WERI-Rb-1 (cell line): Measurements from ENCODE around the gene UBR1.
"Not testable (repeated sequence)": the region's sequence is repeated elsewhere in the genome, so short reads cannot be mapped to it uniquely, and the experiment has no call there.

ENCODE experiments used
- DNase-seq: peaks from one replicate; pipeline ENCODE4 v3.0.0-alpha.2; 2020
- H3K27ac ChIP-seq: fragments of 250-450 bp; sonication (Bioruptor Pico); 2 replicates; pipeline ENCODE4 v1.5.1; 2020; ENCODE audit warnings: mild to moderate bottlenecking, moderate library complexity
- H3K27me3 ChIP-seq: fragments of 250-450 bp; sonication (Bioruptor Pico); 2 replicates; pipeline ENCODE4 v1.5.1; 2021; ENCODE audit warnings: mild to moderate bottlenecking, low read depth, moderate library complexity; ENCODE audit not compliant: insufficient read depth, severe bottlenecking
- H3K36me3 ChIP-seq: fragments of 250-450 bp; sonication (Bioruptor Pico); 2 replicates; pipeline ENCODE4 v1.5.1; 2020; ENCODE audit warnings: mild to moderate bottlenecking, moderate library complexity
- H3K4me3 ChIP-seq: 2 replicates; pipeline ENCODE4 v1.5.1; 2011; ENCODE audit warnings: low read depth, mild to moderate bottlenecking, control low read depth, low read length
- H3K9me3 ChIP-seq: fragments of 250-450 bp; sonication (Bioruptor Pico); 2 replicates; pipeline ENCODE4 v1.5.1; 2021; ENCODE audit warnings: mild to moderate bottlenecking, moderate library complexity; ENCODE audit not compliant: severe bottlenecking
- TF ChIP-seq, protein P1 (sequence below): IDR thresholded peaks from 2 replicates; pipeline ENCODE4 v1.5.1; 2011; ENCODE audit warnings: low read depth, mild to moderate bottlenecking, control low read depth, inconsistent platforms, low read length

Gene UBR1

GRCh38 chr15:42908538-42908937 lies 197.3 kb downstream of the UBR1 start:
- no peaks in the 10 kb centered on the region for H3K27me3 ChIP-seq
- no peak for DNase-seq
- TF ChIP-seq, protein P1, sequence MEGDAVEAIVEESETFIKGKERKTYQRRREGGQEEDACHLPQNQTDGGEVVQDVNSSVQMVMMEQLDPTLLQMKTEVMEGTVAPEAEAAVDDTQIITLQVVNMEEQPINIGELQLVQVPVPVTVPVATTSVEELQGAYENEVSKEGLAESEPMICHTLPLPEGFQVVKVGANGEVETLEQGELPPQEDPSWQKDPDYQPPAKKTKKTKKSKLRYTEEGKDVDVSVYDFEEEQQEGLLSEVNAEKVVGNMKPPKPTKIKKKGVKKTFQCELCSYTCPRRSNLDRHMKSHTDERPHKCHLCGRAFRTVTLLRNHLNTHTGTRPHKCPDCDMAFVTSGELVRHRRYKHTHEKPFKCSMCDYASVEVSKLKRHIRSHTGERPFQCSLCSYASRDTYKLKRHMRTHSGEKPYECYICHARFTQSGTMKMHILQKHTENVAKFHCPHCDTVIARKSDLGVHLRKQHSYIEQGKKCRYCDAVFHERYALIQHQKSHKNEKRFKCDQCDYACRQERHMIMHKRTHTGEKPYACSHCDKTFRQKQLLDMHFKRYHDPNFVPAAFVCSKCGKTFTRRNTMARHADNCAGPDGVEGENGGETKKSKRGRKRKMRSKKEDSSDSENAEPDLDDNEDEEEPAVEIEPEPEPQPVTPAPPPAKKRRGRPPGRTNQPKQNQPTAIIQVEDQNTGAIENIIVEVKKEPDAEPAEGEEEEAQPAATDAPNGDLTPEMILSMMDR: no peak
- no peaks in the 10 kb centered on the region for H3K36me3 ChIP-seq
- no peak overlapping the region for H3K27ac ChIP-seq
- no peak overlapping the region for H3K4me3 ChIP-seq
- H3K9me3 ChIP-seq: no peaks in the 10 kb centered on the region

GRCh38 chr15:42903388-42904324 lies 202.2 kb downstream of the UBR1 start:
- no peaks in the 10 kb centered on the region for H3K27me3 ChIP-seq
- H3K27ac ChIP-seq: no peak overlapping the region
- no peak for DNase-seq
- H3K9me3 ChIP-seq: no peaks in the 10 kb centered on the region
- TF ChIP-seq, protein P1: no peak
- no peak overlapping the region for H3K4me3 ChIP-seq
- H3K36me3 ChIP-seq: no peaks in the 10 kb centered on the region

GRCh38 chr15:42893911-42894310 lies 211.9 kb downstream of the UBR1 start:
- H3K27ac ChIP-seq, H3K36me3 ChIP-seq, H3K9me3 ChIP-seq, H3K4me3 ChIP-seq, DNase-seq, H3K27me3 ChIP-seq: not testable (repeated sequence)
